ENCODE measurements around the gene TMPRSS15.

DNA sequence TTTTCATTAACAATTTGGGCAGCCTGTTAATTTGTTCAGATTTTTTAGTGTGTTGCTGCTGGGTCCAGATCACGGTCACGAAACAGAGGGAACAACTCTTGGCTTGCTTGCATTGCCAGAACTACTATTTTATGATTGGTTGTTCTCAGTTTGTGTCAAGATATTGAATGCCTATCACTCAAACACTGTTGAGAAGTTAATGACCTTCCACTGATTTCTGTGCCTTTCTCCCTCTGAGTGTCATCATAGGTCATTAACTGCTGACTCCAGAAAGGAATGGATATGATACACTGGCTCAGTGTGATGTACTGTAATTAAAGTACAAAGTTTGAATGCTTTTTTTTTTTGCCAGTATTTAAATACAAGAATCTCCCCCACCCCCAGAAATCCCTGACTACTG, 149.8 kb downstream of the TMPRSS15 start:
- TF ChIP-seq POLR2AphosphoS5 (IDR thresholded peaks at IDR 0.05; ENCODE audit: borderline replicate concordance, low read depth, low read length) (no peak), EZH2 (IDR thresholded peaks at IDR 0.05) (no peak)

Measured in SK-N-MC (cell line).